Ovary (tissue), 3 donors: ENCODE results near the gene ARL11.

Experiments
- CTCF ChIP-seq, 3 donors: fragments of 450-650 bp in 2 of 3; fragments of 200-600 bp in 1 of 3; IDR thresholded peaks; one replicate each; pipeline versions ENCODE4 v1.5.1 to v1.8.0; 2016 to 2022; ENCODE audit warnings: antibody characterized with exemption in 3 of 3, mild to moderate bottlenecking in 1 of 3
- POLR2A ChIP-seq: fragments of 450-650 bp; IDR thresholded peaks from one replicate; pipeline ENCODE4 v1.6.1; 2017; ENCODE audit warnings: antibody characterized with exemption, mild to moderate bottlenecking, moderate library complexity
- donor health status: DM: no; HTN: no; CAD: no.

- TF ChIP-seq POLR2A (no peak), CTCF (IDR thresholded peaks at IDR 0.05) (no peak)
Measured at GRCh38 chr13:49635599-49636433, 7.5 kb downstream of the ARL11 start.
